ENCODE results near the gene PTPRK. TPM values are rescaled to one million over a fixed set of nuclear protein-coding genes. Genes with fewer than 3 reads are reported as not detected.
"Not testable (repeated sequence)": the region's sequence is repeated elsewhere in the genome, so short reads cannot be mapped to it uniquely, and the experiment has no call there.

Gene PTPRK
- total RNA-seq, 2 donors from 2014 or later: 33.7 to 36.0 TPM

- no peaks in the 10 kb centered on the region for H3K9me3 ChIP-seq
- no peak overlapping the region for H3K27ac ChIP-seq
- H3K36me3 ChIP-seq: no peaks in the 10 kb centered on the region
- DNase-seq (ENCODE audit: low spot score): no peak
- no peak for TF ChIP-seq CTCF (IDR thresholded peaks at IDR 0.05)
- H3K4me3 ChIP-seq: peak overlapping the region; percentile 41
- H3K27me3 ChIP-seq (replicated peaks; ENCODE audit: insufficient read depth): no peaks in the 10 kb centered on the region
- ATAC-seq (ENCODE audit: insufficient number of reproducible peaks, low FRiP score, low read depth): no peak
- peaks cover 0 to 19% of the 10 kb centered on the region in 2 donors for H3K4me1 ChIP-seq (ENCODE audit: control insufficient read depth in 1 of 2, low read depth in 2 of 2)
Measured at GRCh38 chr6:128491100-128491581, 29.3 kb downstream of the PTPRK start.

- Histone ChIP-seq H3K4me3 (no peak overlapping the region), H3K4me1 (ENCODE audit: control insufficient read depth in 1 of 2, low read depth in 2 of 2) (peaks cover 0 to 8% of the 10 kb centered on the region in 2 donors), H3K9me3 (no peaks in the 10 kb centered on the region), H3K27me3 (replicated peaks; ENCODE audit: insufficient read depth) (no peaks in the 10 kb centered on the region), H3K36me3 (no peaks in the 10 kb centered on the region), H3K27ac (no peak overlapping the region)
- no peak for TF ChIP-seq CTCF (IDR thresholded peaks at IDR 0.05)
- ATAC-seq (ENCODE audit: insufficient number of reproducible peaks, low FRiP score, low read depth): no peak
- no peak for DNase-seq (ENCODE audit: low spot score)
Measured at GRCh38 chr6:128487746-128488145, 32.7 kb downstream of the PTPRK start.

- Histone ChIP-seq H3K4me1 (ENCODE audit: control insufficient read depth in 1 of 2, low read depth in 2 of 2) (peaks cover 0 to 1% of the 10 kb centered on the region in 2 donors), H3K27ac (no peak overlapping the region), H3K36me3 (no peaks in the 10 kb centered on the region), H3K4me3 (no peak overlapping the region), H3K27me3 (replicated peaks; ENCODE audit: insufficient read depth) (no peaks in the 10 kb centered on the region), H3K9me3 (no peaks in the 10 kb centered on the region)
- TF ChIP-seq CTCF (IDR thresholded peaks at IDR 0.05): no peak
- ATAC-seq (ENCODE audit: insufficient number of reproducible peaks, low FRiP score, low read depth) (no peak), DNase-seq (ENCODE audit: low spot score) (no peak)
Measured at GRCh38 chr6:128487055-128487454, 33.3 kb downstream of the PTPRK start.

- H3K27ac ChIP-seq; ATAC-seq (ENCODE audit: insufficient number of reproducible peaks, low FRiP score, low read depth); H3K4me3 ChIP-seq; H3K4me1 ChIP-seq (ENCODE audit: control insufficient read depth in 1 of 2, low read depth in 2 of 2); DNase-seq (ENCODE audit: low spot score); H3K27me3 ChIP-seq (replicated peaks; ENCODE audit: insufficient read depth); H3K36me3 ChIP-seq; H3K9me3 ChIP-seq: not testable (repeated sequence)
Measured at GRCh38 chr6:128486580-128486979, 33.8 kb downstream of the PTPRK start.

GRCh38 chr6:128483472-128484135 is 36.8 kb downstream of the PTPRK start:
- ATAC-seq (ENCODE audit: insufficient number of reproducible peaks, low FRiP score, low read depth): no peak
- H3K27me3 ChIP-seq (replicated peaks; ENCODE audit: insufficient read depth): no peaks in the 10 kb centered on the region
- no peaks in the 10 kb centered on the region for H3K36me3 ChIP-seq
- no peak overlapping the region for H3K4me3 ChIP-seq
- no peak for DNase-seq (ENCODE audit: low spot score)
- TF ChIP-seq CTCF (IDR thresholded peaks at IDR 0.05): no peak
- H3K9me3 ChIP-seq: no peaks in the 10 kb centered on the region
- peaks cover 0 to 6% of the 10 kb centered on the region in 2 donors for H3K4me1 ChIP-seq (ENCODE audit: control insufficient read depth in 1 of 2, low read depth in 2 of 2)
- H3K27ac ChIP-seq: no peak overlapping the region

DNA sequence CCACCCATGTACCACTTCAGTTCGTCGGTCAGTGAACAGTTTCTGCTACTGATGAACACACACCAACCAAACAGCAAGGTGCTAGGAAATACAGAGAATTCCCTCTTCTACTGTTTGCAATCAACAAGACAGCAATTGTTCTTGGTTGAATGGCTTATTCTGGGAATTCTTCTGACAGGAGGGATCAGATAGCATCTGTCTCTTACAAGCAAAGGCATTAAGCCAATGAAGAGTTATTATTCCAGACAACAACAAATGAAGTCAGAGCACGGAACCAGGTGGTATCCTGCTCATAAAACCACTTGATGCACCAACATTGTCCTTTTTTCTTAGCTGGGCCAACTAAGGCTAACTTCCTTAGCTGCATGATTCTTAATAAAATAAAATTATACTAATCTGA is 37.8 kb downstream of the PTPRK start:
- no peaks in the 10 kb centered on the region for H3K36me3 ChIP-seq
- no peak overlapping the region for H3K27ac ChIP-seq
- peaks cover 0 to 7% of the 10 kb centered on the region in 2 donors for H3K4me1 ChIP-seq (ENCODE audit: control insufficient read depth in 1 of 2, low read depth in 2 of 2)
- no peaks in the 10 kb centered on the region for H3K9me3 ChIP-seq
- no peak for TF ChIP-seq CTCF (IDR thresholded peaks at IDR 0.05)
- DNase-seq (ENCODE audit: low spot score) (no peak), ATAC-seq (ENCODE audit: insufficient number of reproducible peaks, low FRiP score, low read depth) (no peak)
- H3K27me3 ChIP-seq (replicated peaks; ENCODE audit: insufficient read depth): no peaks in the 10 kb centered on the region
- H3K4me3 ChIP-seq: no peak overlapping the region

Data from thoracic aorta (tissue), 2 donors.